ENCODE measurements around the gene RTP4. TPM values are rescaled to one million over a fixed set of nuclear protein-coding genes. Genes with fewer than 3 reads are reported as not detected.

RTP4 gene
- total and polyA plus RNA-seq, 2 of the 8 experiments (the other 6 are each of a cell fraction or from before 2014, with no cell fraction given) = not detected

DNA sequence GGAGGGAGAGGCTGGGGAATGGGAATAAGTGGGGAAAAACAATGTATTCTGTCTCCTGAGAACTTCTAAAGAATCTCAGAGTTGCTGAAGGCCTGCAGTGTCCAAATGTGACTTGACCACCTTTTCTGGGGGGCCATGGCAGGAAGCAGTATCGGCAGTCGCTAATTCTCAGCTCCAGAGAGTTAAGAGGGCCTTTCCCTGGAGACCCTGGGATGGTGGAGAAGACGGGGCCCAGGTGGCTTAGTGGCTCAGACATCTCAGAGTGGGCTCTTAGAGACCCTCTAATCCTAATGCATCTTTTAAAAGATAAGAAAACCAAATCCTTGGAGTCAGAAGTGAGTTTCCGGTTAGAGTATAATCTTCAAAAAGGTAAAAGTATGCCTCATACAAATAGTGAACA is 15.1 kb downstream of the RTP4 start:
- Histone ChIP-seq H2BK120ac (replicated peaks; ENCODE audit: low read depth, low read length) (no peak overlapping the region), H4K5ac (ENCODE audit: insufficient read length, low read depth, low read length) (no peak overlapping the region), H2BK20ac (ENCODE audit: low read length) (no peak overlapping the region), H3K4ac (replicated peaks; ENCODE audit: insufficient read length, low read depth, low read length) (no peak overlapping the region), H3K9me3 (ENCODE audit: insufficient read depth in 2 of 2, low read depth in 1 of 2, low read length in 1 of 2) (no peaks in the 10 kb centered on the region), H3K56ac (replicated peaks; ENCODE audit: insufficient read length, low read depth, low read length) (no peak overlapping the region), H3K4me3 (ENCODE audit: extremely low read depth in 1 of 4, insufficient read depth in 2 of 4, low read depth in 3 of 4, low read length in 4 of 4) (no peak overlapping the region), H3K36me3 (ENCODE audit: control insufficient read depth in 2 of 4, insufficient read depth in 4 of 4, low read length in 3 of 4) (no peaks in the 10 kb centered on the region), H3K23ac (ENCODE audit: insufficient read length) (no peak overlapping the region), H2BK15ac (ENCODE audit: low read length) (no peak overlapping the region; the same call in 1 of the 2 replicates), H3K4me2 (ENCODE audit: insufficient read depth in 1 of 2, low read depth in 2 of 2, low read length in 2 of 2) (no peak overlapping the region), H3K27ac (ENCODE audit: low read depth, low read length) (no peak overlapping the region), H3K79me1 (ENCODE audit: low read depth, low read length) (no peaks in the 10 kb centered on the region), H3K4me1 (replicated peaks in 1 of 4; ENCODE audit: control insufficient read depth in 3 of 4, insufficient read depth in 4 of 4, low read length in 3 of 4) (no peaks in the 10 kb centered on the region), H2AFZ (ENCODE audit: low read length) (no peak overlapping the region), H3K18ac (ENCODE audit: extremely low read depth, low read length) (no peak overlapping the region), H2BK12ac (ENCODE audit: low read depth, low read length) (no peak overlapping the region), H3K23me2 (ENCODE audit: low read depth, low read length) (no peaks in the 10 kb centered on the region), H2BK5ac (ENCODE audit: low read depth, low read length) (no peak overlapping the region), H3K14ac (ENCODE audit: insufficient read length) (no peak overlapping the region), H3K9ac (replicated peaks in 1 of 4; ENCODE audit: extremely low read depth in 1 of 4, low read depth in 3 of 4, low read length in 3 of 4) (no peak overlapping the region), H4K8ac (ENCODE audit: extremely low read depth, insufficient read depth, low read length) (no peak overlapping the region), H3K79me2 (ENCODE audit: control insufficient read depth in 1 of 2, insufficient read depth in 2 of 2, low read length in 2 of 2) (no peaks in the 10 kb centered on the region), H2AK5ac (ENCODE audit: low read depth, low read length) (no peak overlapping the region), H3K27me3 (replicated peaks in 1 of 4; ENCODE audit: control insufficient read depth in 3 of 4, extremely low read depth in 1 of 4, insufficient read depth in 3 of 4, low read length in 3 of 4) (no peaks in the 10 kb centered on the region), H4K91ac (replicated peaks; ENCODE audit: insufficient read length, low read length) (no peak overlapping the region), H4K20me1 (replicated peaks in 1 of 2; ENCODE audit: control insufficient read depth in 1 of 2, insufficient read depth in 2 of 2, low read length in 2 of 2) (no peaks in the 10 kb centered on the region)
- CTCF ChIA-PET (ENCODE audit: partially characterized antibody) = interaction anchor here (1.3 to 7.3 kb wide), 2 partner anchors 41 to 65 kb away, joined by 3 to 40 read pairs; no protein-coding TSS in a partner anchor
- FAIRE-seq (no peak), DNase-seq (ENCODE audit: low read depth in 1 of 2, low spot score in 2 of 2) (no peak)
- POLR2A ChIA-PET (ENCODE audit: partially characterized antibody) = no interaction called here
- WGBS, 2 experiments (ENCODE audit: extremely low coverage in 1 of 2, insufficient coverage in 1 of 2, insufficient read length in 1 of 2, insufficient replicate concordance in 2 of 2, low coverage in 1 of 2, low lambda C conversion rate in 2 of 2, missing lambda C conversion rate in 1 of 2) = 91% methylated on average over 4 of the region's 4 CpGs; no CpG with 5 or more reads in 1 of the 2 experiments
- TF ChIP-seq YY1 (IDR thresholded peaks at IDR 0.05; ENCODE audit: low read depth, low read length) (no peak), TAF7 (optimal IDR thresholded peaks at IDR 0.05; ENCODE audit: borderline replicate concordance, low read depth, low read length) (no peak), SAP30 (IDR thresholded peaks at IDR 0.05; ENCODE audit: insufficient read depth, insufficient replicate concordance, low read length) (no peak), CEBPB (IDR thresholded peaks at IDR 0.05; ENCODE audit: low read depth, low read length) (no peak)
